SK-N-SH treated with all-trans-retinoic acid at 6 μM for 48 hours (cell line): ENCODE measurements around the gene MOCOS.

ENCODE experiments used
- ATAC-seq: fragments of 200-7000 bp; cut with Tn5 transposase; 3 replicates; pipeline ENCODE4 v1.9.1; 2020; ENCODE audit warnings: mild to moderate bottlenecking, moderate library complexity
- ARNTL ChIP-seq: fragments of 450-650 bp; formaldehyde crosslinking; IDR thresholded peaks from 2 replicates; pipeline ENCODE4 v1.5.0; 2020; ENCODE audit warnings: low read depth, mild to moderate bottlenecking, moderate library complexity, borderline replicate concordance
- BACH2 ChIP-seq: fragments of 250-450 bp; sonication (Bioruptor Pico); IDR thresholded peaks from 2 replicates; pipeline ENCODE4 v1.9.0; 2021; ENCODE audit warnings: mild to moderate bottlenecking, borderline replicate concordance
- CREB5 ChIP-seq: fragments of 250-450 bp; sonication (Bioruptor Pico); IDR thresholded peaks from 2 replicates; pipeline ENCODE4 v1.5.1; 2020; ENCODE audit warnings: low read depth, mild to moderate bottlenecking, moderate library complexity
- CSDC2 ChIP-seq: fragments of 250-450 bp; sonication (Bioruptor Pico); IDR thresholded peaks from 2 replicates; pipeline ENCODE4 v1.5.0; 2020; ENCODE audit warnings: mild to moderate bottlenecking, moderate library complexity
- GLIS3 ChIP-seq: fragments of 250-450 bp; sonication (Bioruptor Pico); IDR thresholded peaks from 2 replicates; pipeline ENCODE4 v1.5.0; 2020; ENCODE audit warnings: mild to moderate bottlenecking, moderate library complexity
- RARB ChIP-seq: fragments of 250-450 bp; sonication (Bioruptor Pico); IDR thresholded peaks from 2 replicates; pipeline ENCODE4 v1.8.0; 2021; ENCODE audit warnings: mild to moderate bottlenecking, moderate library complexity
- TCF4 ChIP-seq: fragments of 250-450 bp; sonication (Bioruptor Pico); IDR thresholded peaks from 2 replicates; pipeline ENCODE4 v1.8.0; 2021; ENCODE audit warnings: mild to moderate bottlenecking, moderate library complexity, borderline replicate concordance
- TOX ChIP-seq: fragments of 250-450 bp; sonication (Bioruptor Pico); IDR thresholded peaks from 2 replicates; pipeline ENCODE4 v1.8.0; 2021; ENCODE audit warnings: mild to moderate bottlenecking, moderate library complexity, borderline replicate concordance
- TSHZ2 ChIP-seq: fragments of 250-450 bp; sonication (Bioruptor Pico); IDR thresholded peaks from 2 replicates; pipeline ENCODE4 v1.5.0; 2020; ENCODE audit warnings: mild to moderate bottlenecking, moderate library complexity
- ZC3H10 ChIP-seq: fragments of 250-450 bp; sonication (Bioruptor Pico); IDR thresholded peaks from 2 replicates; pipeline ENCODE4 v1.5.1; 2021; ENCODE audit warnings: mild to moderate bottlenecking, moderate library complexity
- ZFP3 ChIP-seq: fragments of 250-450 bp; sonication (Bioruptor Pico); IDR thresholded peaks from 2 replicates; pipeline ENCODE4 v1.5.0; 2020; ENCODE audit warnings: mild to moderate bottlenecking, moderate library complexity
- ZNF565 ChIP-seq: fragments of 450-650 bp; formaldehyde crosslinking; conservative IDR thresholded peaks from 2 replicates; pipeline ENCODE4 v1.5.0; 2020; ENCODE audit warnings: low read depth, mild to moderate bottlenecking, moderate library complexity
- ZNF70 ChIP-seq: fragments of 450-650 bp; formaldehyde crosslinking; IDR thresholded peaks from 2 replicates; pipeline ENCODE4 v1.5.0; 2020; ENCODE audit warnings: mild to moderate bottlenecking, moderate library complexity
- ZNF8 ChIP-seq: fragments of 450-650 bp; formaldehyde crosslinking; IDR thresholded peaks from 2 replicates; pipeline ENCODE4 v1.5.0; 2020; ENCODE audit warnings: mild to moderate bottlenecking, moderate library complexity
- TF ChIP-seq, protein P1 (sequence below): fragments of 250-450 bp; sonication (Bioruptor Pico); IDR thresholded peaks from 2 replicates; pipeline ENCODE4 v1.8.0; 2020; ENCODE audit warnings: mild to moderate bottlenecking, moderate library complexity, borderline replicate concordance
- TF ChIP-seq, protein P2 (sequence below): fragments of 250-450 bp; sonication (Bioruptor Pico); IDR thresholded peaks from 2 replicates; pipeline ENCODE4 v1.5.1; 2021; ENCODE audit warnings: mild to moderate bottlenecking, moderate library complexity

Gene MOCOS

GRCh38 chr18:36298126-36298741, 110.9 kb downstream of the MOCOS start:
- peak; percentile 30 for ATAC-seq
- no peak for TF ChIP-seq ZFP3 (CRISPR knock-in tag)
- no peak for TF ChIP-seq BACH2
- no peak for TF ChIP-seq RARB (CRISPR knock-in tag)
- TF ChIP-seq ARNTL = no peak
- TF ChIP-seq, protein P1, sequence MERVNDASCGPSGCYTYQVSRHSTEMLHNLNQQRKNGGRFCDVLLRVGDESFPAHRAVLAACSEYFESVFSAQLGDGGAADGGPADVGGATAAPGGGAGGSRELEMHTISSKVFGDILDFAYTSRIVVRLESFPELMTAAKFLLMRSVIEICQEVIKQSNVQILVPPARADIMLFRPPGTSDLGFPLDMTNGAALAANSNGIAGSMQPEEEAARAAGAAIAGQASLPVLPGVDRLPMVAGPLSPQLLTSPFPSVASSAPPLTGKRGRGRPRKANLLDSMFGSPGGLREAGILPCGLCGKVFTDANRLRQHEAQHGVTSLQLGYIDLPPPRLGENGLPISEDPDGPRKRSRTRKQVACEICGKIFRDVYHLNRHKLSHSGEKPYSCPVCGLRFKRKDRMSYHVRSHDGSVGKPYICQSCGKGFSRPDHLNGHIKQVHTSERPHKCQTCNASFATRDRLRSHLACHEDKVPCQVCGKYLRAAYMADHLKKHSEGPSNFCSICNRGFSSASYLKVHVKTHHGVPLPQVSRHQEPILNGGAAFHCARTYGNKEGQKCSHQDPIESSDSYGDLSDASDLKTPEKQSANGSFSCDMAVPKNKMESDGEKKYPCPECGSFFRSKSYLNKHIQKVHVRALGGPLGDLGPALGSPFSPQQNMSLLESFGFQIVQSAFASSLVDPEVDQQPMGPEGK (CRISPR knock-in tag) = no peak
- TF ChIP-seq TOX (CRISPR knock-in tag) = no peak
- TF ChIP-seq TCF4 (CRISPR knock-in tag) = no peak

GRCh38 chr18:36299015-36299414, 111.7 kb downstream of the MOCOS start:
- no peak for TF ChIP-seq RARB (CRISPR knock-in tag)
- no peak for ATAC-seq

- no peak for ATAC-seq
- TF ChIP-seq ZNF70 (CRISPR knock-in tag) (no peak), ZNF8 (no peak), CREB5 (CRISPR knock-in tag) (no peak), ARNTL (no peak), TSHZ2 (CRISPR knock-in tag) (no peak), ZC3H10 (CRISPR knock-in tag) (no peak), ZNF565 (no peak)
- TF ChIP-seq, protein P2, sequence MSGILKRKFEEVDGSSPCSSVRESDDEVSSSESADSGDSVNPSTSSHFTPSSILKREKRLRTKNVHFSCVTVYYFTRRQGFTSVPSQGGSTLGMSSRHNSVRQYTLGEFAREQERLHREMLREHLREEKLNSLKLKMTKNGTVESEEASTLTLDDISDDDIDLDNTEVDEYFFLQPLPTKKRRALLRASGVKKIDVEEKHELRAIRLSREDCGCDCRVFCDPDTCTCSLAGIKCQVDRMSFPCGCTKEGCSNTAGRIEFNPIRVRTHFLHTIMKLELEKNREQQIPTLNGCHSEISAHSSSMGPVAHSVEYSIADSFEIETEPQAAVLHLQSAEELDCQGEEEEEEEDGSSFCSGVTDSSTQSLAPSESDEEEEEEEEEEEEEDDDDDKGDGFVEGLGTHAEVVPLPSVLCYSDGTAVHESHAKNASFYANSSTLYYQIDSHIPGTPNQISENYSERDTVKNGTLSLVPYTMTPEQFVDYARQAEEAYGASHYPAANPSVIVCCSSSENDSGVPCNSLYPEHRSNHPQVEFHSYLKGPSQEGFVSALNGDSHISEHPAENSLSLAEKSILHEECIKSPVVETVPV (CRISPR knock-in tag) = no peak
- TF ChIP-seq, protein P1 (CRISPR knock-in tag) = no peak
Measured at GRCh38 chr18:36300211-36300610, 112.9 kb downstream of the MOCOS start.

DNA sequence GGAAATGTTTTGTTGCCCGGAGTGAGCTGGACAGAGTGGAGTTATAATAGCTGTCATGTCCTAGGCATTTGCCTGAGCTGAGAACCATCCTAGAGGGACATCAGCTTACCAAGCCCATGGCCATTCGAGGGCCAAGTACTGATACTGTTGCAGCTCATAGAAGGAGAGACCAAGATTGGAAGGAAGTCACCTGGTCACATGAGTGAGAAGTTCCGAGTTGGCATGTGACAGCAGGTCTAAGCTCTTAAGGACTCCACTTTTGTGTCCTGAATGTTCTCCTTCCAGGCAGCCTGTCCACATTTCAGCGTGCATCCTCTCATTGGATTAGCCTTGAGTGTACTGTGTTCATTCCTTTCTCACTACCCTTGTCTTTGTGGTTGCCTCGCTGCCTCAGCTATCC, 114.6 kb downstream of the MOCOS start:
- ATAC-seq = no peak
- TF ChIP-seq GLIS3 (CRISPR knock-in tag) = no peak
- TF ChIP-seq CSDC2 = no peak
- no peak for TF ChIP-seq ZC3H10 (CRISPR knock-in tag)
- no peak for TF ChIP-seq ARNTL
- TF ChIP-seq, protein P1 (CRISPR knock-in tag) = no peak
- TF ChIP-seq CREB5 (CRISPR knock-in tag) = no peak
- TF ChIP-seq TOX (CRISPR knock-in tag) = no peak
- TF ChIP-seq, all 23 proteins: peak for 0
